Tibial nerve (tissue), 4 donors: ENCODE results near the gene USP36.

Experiments
- EP300 ChIP-seq, 2 donors: sonication (generic); formaldehyde crosslinking; IDR thresholded peaks; one replicate each; pipeline ENCODE4 v1.6.1; 2017; ENCODE audit warnings: antibody characterized with exemption in 2 of 2, mild to moderate bottlenecking in 1 of 2
- TF ChIP-seq, protein P1 (sequence below), 5 experiments: fragments of 200-600 bp in 3 of 5; fragments of 450-650 bp in 2 of 5; sonication (generic) in 3 of 5; IDR thresholded peaks; one replicate each; pipeline ENCODE4 v1.5.1; 2016 to 2019; ENCODE audit warnings: antibody characterized with exemption in 5 of 5, mild to moderate bottlenecking in 3 of 5, moderate library complexity in 2 of 5

DNA sequence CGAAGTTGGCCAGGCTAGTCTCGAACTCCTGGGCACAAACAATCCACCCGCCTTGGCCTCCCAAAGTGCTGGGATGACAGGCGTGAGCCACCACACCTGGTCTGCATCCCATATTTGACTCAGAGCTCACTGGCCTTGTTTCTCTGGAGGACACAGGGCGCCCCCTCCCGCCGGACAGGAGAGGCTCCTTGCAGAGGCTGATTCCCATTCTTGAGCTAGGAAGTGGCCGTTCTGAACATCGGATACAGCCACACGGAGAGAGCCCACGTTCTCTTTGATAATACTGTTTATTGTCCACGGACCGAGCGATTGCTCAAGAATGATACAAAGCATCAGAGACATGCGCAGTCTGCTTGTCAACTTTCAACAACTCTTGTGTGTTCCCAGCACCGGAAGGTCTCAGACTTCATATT is 12.1 kb upstream of the USP36 start:
- TF ChIP-seq, protein P1, sequence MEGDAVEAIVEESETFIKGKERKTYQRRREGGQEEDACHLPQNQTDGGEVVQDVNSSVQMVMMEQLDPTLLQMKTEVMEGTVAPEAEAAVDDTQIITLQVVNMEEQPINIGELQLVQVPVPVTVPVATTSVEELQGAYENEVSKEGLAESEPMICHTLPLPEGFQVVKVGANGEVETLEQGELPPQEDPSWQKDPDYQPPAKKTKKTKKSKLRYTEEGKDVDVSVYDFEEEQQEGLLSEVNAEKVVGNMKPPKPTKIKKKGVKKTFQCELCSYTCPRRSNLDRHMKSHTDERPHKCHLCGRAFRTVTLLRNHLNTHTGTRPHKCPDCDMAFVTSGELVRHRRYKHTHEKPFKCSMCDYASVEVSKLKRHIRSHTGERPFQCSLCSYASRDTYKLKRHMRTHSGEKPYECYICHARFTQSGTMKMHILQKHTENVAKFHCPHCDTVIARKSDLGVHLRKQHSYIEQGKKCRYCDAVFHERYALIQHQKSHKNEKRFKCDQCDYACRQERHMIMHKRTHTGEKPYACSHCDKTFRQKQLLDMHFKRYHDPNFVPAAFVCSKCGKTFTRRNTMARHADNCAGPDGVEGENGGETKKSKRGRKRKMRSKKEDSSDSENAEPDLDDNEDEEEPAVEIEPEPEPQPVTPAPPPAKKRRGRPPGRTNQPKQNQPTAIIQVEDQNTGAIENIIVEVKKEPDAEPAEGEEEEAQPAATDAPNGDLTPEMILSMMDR (IDR thresholded peaks at IDR 0.05), result peak in 1 of 5 experiments; percentile 5
- TF ChIP-seq EP300 (IDR thresholded peaks at IDR 0.05), result peak in 1 of 2 donors; percentile 68
